Measurements from ENCODE around the gene DOLPP1. TPM values are rescaled to one million over a fixed set of nuclear protein-coding genes. Genes with fewer than 3 reads are reported as not detected.

The DOLPP1 gene
- total and polyA plus RNA-seq, 2 of the 13 experiments (the other 11 are each of a cell fraction or from before 2014, with no cell fraction given): 21.0 to 34.1 TPM

- TF ChIP-seq KLF16 (CRISPR knock-in tag; IDR thresholded peaks at IDR 0.05): 0 out of 4 replicates have a peak, but pooled peaks of 1 of the 2 experiments have one; percentile 7
- no peak for TF ChIP-seq RFX3 (CRISPR knock-in tag; IDR thresholded peaks at IDR 0.05)
- peak; percentile 22; the same call in 1 of the 2 replicates for TF ChIP-seq CREM (IDR thresholded peaks at IDR 0.05)
- no peak for TF ChIP-seq CREM (CRISPR knock-in tag; IDR thresholded peaks at IDR 0.05)
- TF ChIP-seq SOX13 (IDR thresholded peaks at IDR 0.05): no peak
- TF ChIP-seq SOX13 (CRISPR knock-in tag; conservative IDR thresholded peaks at IDR 0.05 in 1 of 2, IDR thresholded peaks at IDR 0.05 in 1 of 2): no peak
- peak; percentile 83; the same call in 1 of the 2 replicates for TF ChIP-seq ZNF784 (CRISPR knock-in tag; IDR thresholded peaks at IDR 0.05; ENCODE audit: borderline replicate concordance)
- TF ChIP-seq, protein P1, sequence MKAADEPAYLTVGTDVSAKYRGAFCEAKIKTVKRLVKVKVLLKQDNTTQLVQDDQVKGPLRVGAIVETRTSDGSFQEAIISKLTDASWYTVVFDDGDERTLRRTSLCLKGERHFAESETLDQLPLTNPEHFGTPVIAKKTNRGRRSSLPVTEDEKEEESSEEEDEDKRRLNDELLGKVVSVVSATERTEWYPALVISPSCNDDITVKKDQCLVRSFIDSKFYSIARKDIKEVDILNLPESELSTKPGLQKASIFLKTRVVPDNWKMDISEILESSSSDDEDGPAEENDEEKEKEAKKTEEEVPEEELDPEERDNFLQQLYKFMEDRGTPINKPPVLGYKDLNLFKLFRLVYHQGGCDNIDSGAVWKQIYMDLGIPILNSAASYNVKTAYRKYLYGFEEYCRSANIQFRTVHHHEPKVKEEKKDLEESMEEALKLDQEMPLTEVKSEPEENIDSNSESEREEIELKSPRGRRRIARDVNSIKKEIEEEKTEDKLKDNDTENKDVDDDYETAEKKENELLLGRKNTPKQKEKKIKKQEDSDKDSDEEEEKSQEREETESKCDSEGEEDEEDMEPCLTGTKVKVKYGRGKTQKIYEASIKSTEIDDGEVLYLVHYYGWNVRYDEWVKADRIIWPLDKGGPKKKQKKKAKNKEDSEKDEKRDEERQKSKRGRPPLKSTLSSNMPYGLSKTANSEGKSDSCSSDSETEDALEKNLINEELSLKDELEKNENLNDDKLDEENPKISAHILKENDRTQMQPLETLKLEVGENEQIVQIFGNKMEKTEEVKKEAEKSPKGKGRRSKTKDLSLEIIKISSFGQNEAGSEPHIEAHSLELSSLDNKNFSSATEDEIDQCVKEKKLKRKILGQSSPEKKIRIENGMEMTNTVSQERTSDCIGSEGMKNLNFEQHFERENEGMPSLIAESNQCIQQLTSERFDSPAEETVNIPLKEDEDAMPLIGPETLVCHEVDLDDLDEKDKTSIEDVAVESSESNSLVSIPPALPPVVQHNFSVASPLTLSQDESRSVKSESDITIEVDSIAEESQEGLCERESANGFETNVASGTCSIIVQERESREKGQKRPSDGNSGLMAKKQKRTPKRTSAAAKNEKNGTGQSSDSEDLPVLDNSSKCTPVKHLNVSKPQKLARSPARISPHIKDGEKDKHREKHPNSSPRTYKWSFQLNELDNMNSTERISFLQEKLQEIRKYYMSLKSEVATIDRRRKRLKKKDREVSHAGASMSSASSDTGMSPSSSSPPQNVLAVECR (CRISPR knock-in tag; IDR thresholded peaks at IDR 0.05; ENCODE audit: borderline replicate concordance): peak; percentile 60; the same call in 1 of the 2 replicates
- 0 out of 2 replicates have a peak, but pooled peaks have one; percentile 9 for TF ChIP-seq ZNF354B (CRISPR knock-in tag; IDR thresholded peaks at IDR 0.05)
- TF ChIP-seq, protein P2, sequence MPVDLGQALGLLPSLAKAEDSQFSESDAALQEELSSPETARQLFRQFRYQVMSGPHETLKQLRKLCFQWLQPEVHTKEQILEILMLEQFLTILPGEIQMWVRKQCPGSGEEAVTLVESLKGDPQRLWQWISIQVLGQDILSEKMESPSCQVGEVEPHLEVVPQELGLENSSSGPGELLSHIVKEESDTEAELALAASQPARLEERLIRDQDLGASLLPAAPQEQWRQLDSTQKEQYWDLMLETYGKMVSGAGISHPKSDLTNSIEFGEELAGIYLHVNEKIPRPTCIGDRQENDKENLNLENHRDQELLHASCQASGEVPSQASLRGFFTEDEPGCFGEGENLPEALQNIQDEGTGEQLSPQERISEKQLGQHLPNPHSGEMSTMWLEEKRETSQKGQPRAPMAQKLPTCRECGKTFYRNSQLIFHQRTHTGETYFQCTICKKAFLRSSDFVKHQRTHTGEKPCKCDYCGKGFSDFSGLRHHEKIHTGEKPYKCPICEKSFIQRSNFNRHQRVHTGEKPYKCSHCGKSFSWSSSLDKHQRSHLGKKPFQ (CRISPR knock-in tag; IDR thresholded peaks at IDR 0.05; ENCODE audit: insufficient replicate concordance): peak; percentile 74
- TF ChIP-seq ZNF660 (CRISPR knock-in tag; IDR thresholded peaks at IDR 0.05; ENCODE audit: borderline replicate concordance, low read depth): no peak
- 0 out of 2 replicates have a peak, but pooled peaks have one; percentile 15 for TF ChIP-seq SMAD1 (CRISPR knock-in tag; IDR thresholded peaks at IDR 0.05; ENCODE audit: borderline replicate concordance, low read depth)
- no peak for TF ChIP-seq ZNF768 (CRISPR knock-in tag; IDR thresholded peaks at IDR 0.05)
- peak; percentile 37; the same call in 1 of the 2 replicates for TF ChIP-seq SOX5 (CRISPR knock-in tag; IDR thresholded peaks at IDR 0.05; ENCODE audit: borderline replicate concordance)
- TF ChIP-seq HNRNPUL1 (IDR thresholded peaks at IDR 0.05; ENCODE audit: low read depth, low read length): no peak
- TF ChIP-seq ZNF329 (CRISPR knock-in tag; IDR thresholded peaks at IDR 0.05; ENCODE audit: low read depth): peak; percentile 23; the same call in 1 of the 2 replicates
- 0 out of 2 replicates have a peak, but pooled peaks have one; percentile 43 for TF ChIP-seq IRX3 (CRISPR knock-in tag; IDR thresholded peaks at IDR 0.05; ENCODE audit: borderline replicate concordance, low read depth)
Measured at GRCh38 chr9:129110740-129111527, 30.0 kb downstream of the DOLPP1 start, which contains the start of the genes CRAT and PTPA (continued).

Measured in HepG2 (cell line).